Natural killer cell treated with Interleukin-12 subunit alpha and Interleukin-12 subunit beta and Interleukin-15 and Interleukin-18, amount 100 ng/mL, for 72 hours (primary cell): ENCODE data around the gene EYA4. TPM values are rescaled to one million over a fixed set of nuclear protein-coding genes. Genes with fewer than 3 reads are reported as not detected.

Experiments used
- ATAC-seq, 2 donors: fragments of 150-1000 bp; cut with Tn5 transposase in 1 of 2; sonication (Bioruptor Pico), chemical (Tn5 transposase) in 1 of 2; 2 replicates each; pipeline ENCODE4 v1.10.0; 2021
- DNase-seq: peaks from one replicate; pipeline ENCODE4 v3.0.0; 2022; ENCODE audit warnings: low spot score
- H3K27ac Mint-ChIP-seq, 2 donors: 1 replicate in 1 of 2; 2 replicates in 1 of 2; pipeline ENCODE4 v1.8.0; 2022; ENCODE audit warnings: mixed read lengths in 2 of 2, mild to moderate bottlenecking in 1 of 2, moderate library complexity in 1 of 2
- H3K27me3 Mint-ChIP-seq, 2 donors: 1 replicate in 1 of 2; 2 replicates in 1 of 2; pipeline ENCODE4 v1.8.0; 2022; ENCODE audit warnings: mixed read lengths in 2 of 2
- H3K36me3 Mint-ChIP-seq: one replicate; pipeline ENCODE4 v1.8.0; 2022; ENCODE audit warnings: mixed read lengths
- H3K4me1 Mint-ChIP-seq, 2 donors: 1 replicate in 1 of 2; 2 replicates in 1 of 2; pipeline ENCODE4 v1.8.0; 2022; ENCODE audit warnings: low read depth in 2 of 2, mixed read lengths in 2 of 2, mild to moderate bottlenecking in 1 of 2
- H3K4me3 Mint-ChIP-seq: one replicate; pipeline ENCODE4 v1.8.0; 2022; ENCODE audit warnings: mixed read lengths
- H3K9me3 Mint-ChIP-seq: 2 replicates; pipeline ENCODE4 v1.8.0; 2022; ENCODE audit warnings: mixed read lengths
- total RNA-seq, 2 donors: library from RNA; stranded (reverse); gene quantifications; one replicate each; pipeline ENCODE4 v1.2.3, GENCODE V29; 2022

Gene EYA4
- total RNA-seq, 2 donors from 2014 or later: not detected

- Mint-ChIP-seq H3K9me3 (peaks cover 4% of the 10 kb centered on the region), H3K36me3 (no peaks in the 10 kb centered on the region)
- no peak for DNase-seq
Observed at GRCh38 chr6:133248241-133249001, 7.3 kb downstream of the EYA4 start.

GRCh38 chr6:133251688-133252087 is 10.5 kb downstream of the EYA4 start:
- no peak overlapping the region for H3K4me3 Mint-ChIP-seq
- ATAC-seq: no peak
- peaks cover 4% of the 10 kb centered on the region for H3K9me3 Mint-ChIP-seq
- no peak overlapping the region for H3K27ac Mint-ChIP-seq
- no peaks in the 10 kb centered on the region for H3K4me1 Mint-ChIP-seq
- H3K27me3 Mint-ChIP-seq: peaks cover 0 to 5% of the 10 kb centered on the region in 2 donors
- no peak for DNase-seq
- H3K36me3 Mint-ChIP-seq: no peaks in the 10 kb centered on the region

More at GRCh38 chr6:133248241-133249001, 7.3 kb downstream of the EYA4 start:
- Mint-ChIP-seq H3K27ac (no peak overlapping the region), H3K4me3 (no peak overlapping the region), H3K4me1 (no peaks in the 10 kb centered on the region), H3K27me3 (peaks cover 4 to 5% of the 10 kb centered on the region in 2 donors)
- no peak for ATAC-seq

- no peak overlapping the region for H3K27ac Mint-ChIP-seq
- H3K4me1 Mint-ChIP-seq: no peaks in the 10 kb centered on the region
- no peaks in the 10 kb centered on the region for H3K36me3 Mint-ChIP-seq
- no peak overlapping the region for H3K4me3 Mint-ChIP-seq
- peaks cover under 1% of the 10 kb centered on the region for H3K9me3 Mint-ChIP-seq
- peaks cover 0 to 4% of the 10 kb centered on the region in 2 donors for H3K27me3 Mint-ChIP-seq
- DNase-seq (no peak), ATAC-seq (no peak)
Observed at GRCh38 chr6:133254552-133255228, 13.5 kb downstream of the EYA4 start.

- ATAC-seq (no peak), DNase-seq (no peak)
- Mint-ChIP-seq H3K4me3 (no peak overlapping the region), H3K9me3 (no peaks in the 10 kb centered on the region), H3K36me3 (no peaks in the 10 kb centered on the region), H3K4me1 (no peaks in the 10 kb centered on the region), H3K27me3 (peaks cover 0 to 4% of the 10 kb centered on the region in 2 donors), H3K27ac (no peak overlapping the region)
Observed at GRCh38 chr6:133257545-133258105, 16.5 kb downstream of the EYA4 start.

- DNase-seq: no peak
- no peak for ATAC-seq
- no peaks in the 10 kb centered on the region for H3K36me3 Mint-ChIP-seq
- no peak overlapping the region for H3K4me3 Mint-ChIP-seq
- H3K9me3 Mint-ChIP-seq: no peaks in the 10 kb centered on the region
- H3K27ac Mint-ChIP-seq: no peak overlapping the region
- H3K4me1 Mint-ChIP-seq: no peaks in the 10 kb centered on the region
- peaks cover 0 to 4% of the 10 kb centered on the region in 2 donors for H3K27me3 Mint-ChIP-seq
Observed at GRCh38 chr6:133259561-133259960, 18.4 kb downstream of the EYA4 start.

- ATAC-seq (no peak), DNase-seq (no peak)
- no peaks in the 10 kb centered on the region for H3K36me3 Mint-ChIP-seq
- no peaks in the 10 kb centered on the region for H3K4me1 Mint-ChIP-seq
- no peak overlapping the region for H3K4me3 Mint-ChIP-seq
- H3K27me3 Mint-ChIP-seq: peaks cover 0 to 4% of the 10 kb centered on the region in 2 donors
- H3K27ac Mint-ChIP-seq: no peak overlapping the region
- no peaks in the 10 kb centered on the region for H3K9me3 Mint-ChIP-seq
Observed at GRCh38 chr6:133262804-133263203, 21.6 kb downstream of the EYA4 start.

- Mint-ChIP-seq H3K27ac (no peak overlapping the region), H3K36me3 (no peaks in the 10 kb centered on the region), H3K4me1 (no peaks in the 10 kb centered on the region), H3K4me3 (no peak overlapping the region), H3K9me3 (no peaks in the 10 kb centered on the region), H3K27me3 (peaks cover 0 to 2% of the 10 kb centered on the region in 2 donors)
- ATAC-seq (no peak), DNase-seq (no peak)
Observed at GRCh38 chr6:133265066-133265465, 23.9 kb downstream of the EYA4 start.

- Mint-ChIP-seq H3K27ac (no peak overlapping the region), H3K9me3 (no peaks in the 10 kb centered on the region)
- no peak for ATAC-seq
Observed at GRCh38 chr6:133266186-133266585, 25.0 kb downstream of the EYA4 start.

GRCh38 chr6:133268621-133269020 is 27.5 kb downstream of the EYA4 start:
- Mint-ChIP-seq H3K36me3 (no peaks in the 10 kb centered on the region), H3K4me1 (no peaks in the 10 kb centered on the region)
- ATAC-seq: no peak

More at GRCh38 chr6:133266186-133266585, 25.0 kb downstream of the EYA4 start:
- Mint-ChIP-seq H3K4me1 (no peaks in the 10 kb centered on the region), H3K36me3 (no peaks in the 10 kb centered on the region), H3K4me3 (no peak overlapping the region), H3K27me3 (no peaks in the 10 kb centered on the region)
- DNase-seq: no peak

GRCh38 chr6:133274813-133275212 is 33.7 kb downstream of the EYA4 start:
- DNase-seq: no peak
- H3K27ac Mint-ChIP-seq: no peak overlapping the region
- H3K4me3 Mint-ChIP-seq: no peak overlapping the region
- no peaks in the 10 kb centered on the region for H3K27me3 Mint-ChIP-seq
- H3K36me3 Mint-ChIP-seq: no peaks in the 10 kb centered on the region
- peaks cover 4% of the 10 kb centered on the region for H3K9me3 Mint-ChIP-seq
- H3K4me1 Mint-ChIP-seq: no peaks in the 10 kb centered on the region
- no peak for ATAC-seq

More at GRCh38 chr6:133268621-133269020, 27.5 kb downstream of the EYA4 start:
- H3K4me3 Mint-ChIP-seq: no peak overlapping the region
- no peak overlapping the region for H3K27ac Mint-ChIP-seq
- no peaks in the 10 kb centered on the region for H3K27me3 Mint-ChIP-seq
- peaks cover 4% of the 10 kb centered on the region for H3K9me3 Mint-ChIP-seq
- no peak for DNase-seq

GRCh38 chr6:133275213-133275612 is 34.1 kb downstream of the EYA4 start:
- ATAC-seq: no peak
- H3K36me3 Mint-ChIP-seq: no peaks in the 10 kb centered on the region
- no peak for DNase-seq
- H3K9me3 Mint-ChIP-seq: peaks cover 4% of the 10 kb centered on the region
- no peak overlapping the region for H3K27ac Mint-ChIP-seq
- H3K4me3 Mint-ChIP-seq: no peak overlapping the region
- no peaks in the 10 kb centered on the region for H3K27me3 Mint-ChIP-seq
- no peaks in the 10 kb centered on the region for H3K4me1 Mint-ChIP-seq

- Mint-ChIP-seq H3K4me3 (no peak overlapping the region), H3K4me1 (no peaks in the 10 kb centered on the region), H3K9me3 (peaks cover 4% of the 10 kb centered on the region), H3K36me3 (no peaks in the 10 kb centered on the region), H3K27me3 (no peaks in the 10 kb centered on the region), H3K27ac (no peak overlapping the region)
- ATAC-seq (no peak), DNase-seq (no peak)
Observed at GRCh38 chr6:133277228-133277899, 36.2 kb downstream of the EYA4 start.

GRCh38 chr6:133277900-133278545 is 36.9 kb downstream of the EYA4 start:
- Mint-ChIP-seq H3K27me3 (no peaks in the 10 kb centered on the region), H3K4me1 (no peaks in the 10 kb centered on the region)

More at GRCh38 chr6:133277900-133278545, 36.9 kb downstream of the EYA4 start:
- peaks cover 4% of the 10 kb centered on the region for H3K9me3 Mint-ChIP-seq
- H3K27ac Mint-ChIP-seq: no peak overlapping the region
- no peak overlapping the region for H3K4me3 Mint-ChIP-seq
- ATAC-seq (no peak), DNase-seq (no peak)
- H3K36me3 Mint-ChIP-seq: no peaks in the 10 kb centered on the region
